ENCODE results near the gene UBE4A. TPM values are rescaled to one million over a fixed set of nuclear protein-coding genes. Genes with fewer than 3 reads are reported as not detected.

UBE4A gene
- total and polyA plus RNA-seq, 2 of the 4 experiments (the other 2 are of a cell fraction), result 15.2 to 69.7 TPM

- Histone ChIP-seq H4K20me1 (ENCODE audit: insufficient read depth, low read length) (no peaks in the 10 kb centered on the region), H2BK15ac (ENCODE audit: low read depth, low read length) (no peak overlapping the region), H3K79me1 (ENCODE audit: low read depth in 1 of 2, low read length in 2 of 2) (no peaks in the 10 kb centered on the region), H3K36me3 (ENCODE audit: control insufficient read depth, insufficient read depth, low read length) (no peaks in the 10 kb centered on the region), H3K27ac (ENCODE audit: insufficient read depth, low read length) (no peak overlapping the region), H2BK120ac (ENCODE audit: low read depth, low read length) (no peak overlapping the region), H4K91ac (ENCODE audit: insufficient read depth, low read depth, low read length) (no peak overlapping the region), H2BK20ac (ENCODE audit: low read depth, low read length) (no peak overlapping the region), H2BK5ac (ENCODE audit: low read depth, low read length, poor library complexity, severe bottlenecking) (no peak overlapping the region), H3K9me3 (ENCODE audit: control insufficient read depth, insufficient read depth, low read length) (no peaks in the 10 kb centered on the region), H2AK9ac (replicated peaks; ENCODE audit: low read depth, low read length, poor library complexity) (no peak overlapping the region), H4K8ac (ENCODE audit: low read depth in 2 of 2, low read length in 2 of 2) (no peak overlapping the region), H3K27me3 (ENCODE audit: control insufficient read depth, insufficient read depth, low read length) (no peaks in the 10 kb centered on the region), H3K9me1 (ENCODE audit: insufficient read depth, low read length) (no peaks in the 10 kb centered on the region), H2AFZ (replicated peaks; ENCODE audit: low read length, poor library complexity) (no peak overlapping the region), H3K4me1 (ENCODE audit: control insufficient read depth, insufficient read depth, low read length) (no peaks in the 10 kb centered on the region), H3K9ac (ENCODE audit: low read depth, low read length) (no peak overlapping the region), H3K56ac (ENCODE audit: extremely low read depth, insufficient read depth, low read length) (no peak overlapping the region; the same call in 1 of the 2 replicates), H3K14ac (replicated peaks; ENCODE audit: low read depth, low read length) (no peak overlapping the region), H2AK5ac (ENCODE audit: low read depth, low read length) (no peak overlapping the region), H4K5ac (ENCODE audit: low read depth, low read length) (no peak overlapping the region), H3K4me2 (ENCODE audit: low read depth, low read length) (no peak overlapping the region), H3K4ac (ENCODE audit: low read depth, low read length) (no peak overlapping the region), H3K4me3 (ENCODE audit: insufficient read depth, low read depth, low read length) (no peak overlapping the region), H3K23ac (ENCODE audit: low read depth, low read length) (no peak overlapping the region), H3K18ac (ENCODE audit: low read depth, low read length) (no peak overlapping the region)
- ATAC-seq (ENCODE audit: low read depth) (no peak), DNase-seq (no peak)
- CTCF ChIA-PET, result no interaction called here
- TF ChIP-seq RFX5 (IDR thresholded peaks at IDR 0.05; ENCODE audit: low read depth, low read length), result no peak
- TF ChIP-seq RCOR1 (IDR thresholded peaks at IDR 0.05; ENCODE audit: insufficient replicate concordance, low read length), result no peak
- no peak for TF ChIP-seq RAD21 (IDR thresholded peaks at IDR 0.05; ENCODE audit: low read length)
- no peak for TF ChIP-seq CEBPB (IDR thresholded peaks at IDR 0.05; ENCODE audit: low read depth, low read length)
- no peak for TF ChIP-seq MXI1 (IDR thresholded peaks at IDR 0.05; ENCODE audit: borderline replicate concordance, low read depth, low read length)
- no peak for TF ChIP-seq USF2 (IDR thresholded peaks at IDR 0.05; ENCODE audit: low read depth, low read length)
- TF ChIP-seq ELK1 (IDR thresholded peaks at IDR 0.05; ENCODE audit: borderline replicate concordance, low read depth, low read length), result no peak
- TF ChIP-seq NFE2L2 (IDR thresholded peaks at IDR 0.05; ENCODE audit: low read depth, low read length), result no peak
- no peak for TF ChIP-seq SMC3 (IDR thresholded peaks at IDR 0.05; ENCODE audit: low read depth, low read length)
- TF ChIP-seq, protein P1, sequence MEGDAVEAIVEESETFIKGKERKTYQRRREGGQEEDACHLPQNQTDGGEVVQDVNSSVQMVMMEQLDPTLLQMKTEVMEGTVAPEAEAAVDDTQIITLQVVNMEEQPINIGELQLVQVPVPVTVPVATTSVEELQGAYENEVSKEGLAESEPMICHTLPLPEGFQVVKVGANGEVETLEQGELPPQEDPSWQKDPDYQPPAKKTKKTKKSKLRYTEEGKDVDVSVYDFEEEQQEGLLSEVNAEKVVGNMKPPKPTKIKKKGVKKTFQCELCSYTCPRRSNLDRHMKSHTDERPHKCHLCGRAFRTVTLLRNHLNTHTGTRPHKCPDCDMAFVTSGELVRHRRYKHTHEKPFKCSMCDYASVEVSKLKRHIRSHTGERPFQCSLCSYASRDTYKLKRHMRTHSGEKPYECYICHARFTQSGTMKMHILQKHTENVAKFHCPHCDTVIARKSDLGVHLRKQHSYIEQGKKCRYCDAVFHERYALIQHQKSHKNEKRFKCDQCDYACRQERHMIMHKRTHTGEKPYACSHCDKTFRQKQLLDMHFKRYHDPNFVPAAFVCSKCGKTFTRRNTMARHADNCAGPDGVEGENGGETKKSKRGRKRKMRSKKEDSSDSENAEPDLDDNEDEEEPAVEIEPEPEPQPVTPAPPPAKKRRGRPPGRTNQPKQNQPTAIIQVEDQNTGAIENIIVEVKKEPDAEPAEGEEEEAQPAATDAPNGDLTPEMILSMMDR (conservative IDR thresholded peaks at IDR 0.05; ENCODE audit: low read depth, low read length), result no peak
- no peak for TF ChIP-seq POLR2A (IDR thresholded peaks at IDR 0.05; ENCODE audit: low read depth, low read length)
- no peak for TF ChIP-seq CHD1 (IDR thresholded peaks at IDR 0.05; ENCODE audit: low read depth, low read length)
- intact Hi-C loops (cut with micrococcal nuclease) (no loop called here), in situ Hi-C loops (cut with MboI; ENCODE audit: low sequenced_read_pairs) (no loop called here), dilution Hi-C loops (cut with HindIII; ENCODE audit: low sequenced_read_pairs, unreplicated experiment) (no loop called here)
- POLR2A ChIA-PET (ENCODE audit: unreplicated experiment), result interaction anchor here (0.6 kb wide), 1 partner anchor 24 kb away, joined by 3 read pairs; no protein-coding TSS in a partner anchor
- no TSS peak for BruUV-seq (replicated peaks)
- WGBS, 2 experiments (ENCODE audit: extremely low coverage in 2 of 2, insufficient read length in 1 of 2), result 0% methylated on average over 1 of the region's 1 CpG; no CpG with 5 or more reads in 1 of the 2 experiments
These were observed 68.3 kb downstream of the UBE4A start for GRCh38 chr11:118427707-118428106.
